LHCN-M2 (cell line): ENCODE results near the gene ARAP1. TPM values are rescaled to one million over a fixed set of nuclear protein-coding genes. Genes with fewer than 3 reads are reported as not detected.

Experiments used
- DNase-seq: peaks from one replicate; pipeline ENCODE4 v3.0.0-alpha.2; 2012; ENCODE audit warnings: low read depth
- total RNA-seq: library from RNA; depleted of rRNA; stranded (reverse); fragments of >200 nt; gene quantifications from 2 replicates; pipeline ENCODE4 v1.2.3, GENCODE V29; 2014

ARAP1 gene
- total RNA-seq, 1 experiment from 2014 or later, result 51.3 TPM

- DNase-seq, result no peak
Observed at GRCh38 chr11:72780296-72781062, 28.3 kb upstream of the ARAP1 start.

GRCh38 chr11:72779495-72780128 lies 27.4 kb upstream of the ARAP1 start:
- DNase-seq, result no peak

- DNase-seq, result no peak
Observed at GRCh38 chr11:72778535-72779494, 26.6 kb upstream of the ARAP1 start.

GRCh38 chr11:72777755-72778278 lies 25.6 kb upstream of the ARAP1 start:
- no peak for DNase-seq

- DNase-seq, result no peak
Observed at GRCh38 chr11:72776844-72777754, 24.9 kb upstream of the ARAP1 start.

GRCh38 chr11:72776117-72776843 lies 24.1 kb upstream of the ARAP1 start:
- no peak for DNase-seq

GRCh38 chr11:72775288-72776110 lies 23.3 kb upstream of the ARAP1 start:
- DNase-seq, result no peak

GRCh38 chr11:72774499-72774898 lies 22.3 kb upstream of the ARAP1 start:
- DNase-seq, result no peak

GRCh38 chr11:72773696-72774095 lies 21.5 kb upstream of the ARAP1 start:
- DNase-seq, result no peak

- peak; percentile 84 for DNase-seq
Observed at GRCh38 chr11:72773291-72773690, 21.1 kb upstream of the ARAP1 start.

- no peak for DNase-seq
Observed at GRCh38 chr11:72772059-72772458, 19.9 kb upstream of the ARAP1 start.

- no peak for DNase-seq
Observed at GRCh38 chr11:72771507-72771906, 19.3 kb upstream of the ARAP1 start.

GRCh38 chr11:72770799-72771198 lies 18.6 kb upstream of the ARAP1 start:
- no peak for DNase-seq

GRCh38 chr11:72769680-72770079 lies 17.5 kb upstream of the ARAP1 start:
- DNase-seq, result no peak

GRCh38 chr11:72768581-72768980 lies 16.4 kb upstream of the ARAP1 start:
- no peak for DNase-seq

GRCh38 chr11:72767203-72768062 lies 15.2 kb upstream of the ARAP1 start:
- DNase-seq, result no peak

GRCh38 chr11:72766152-72766902 lies 14.1 kb upstream of the ARAP1 start:
- no peak for DNase-seq
